COLO668 (cell line): Measurements from ENCODE around the gene FSIP2.
"Not testable (repeated sequence)": the region's sequence is repeated elsewhere in the genome, so short reads cannot be mapped to it uniquely, and the experiment has no call there.

ENCODE experiments used
- DNase-seq: peaks from one replicate; lab custom pipeline; 2025; ENCODE audit not compliant: unreplicated experiment; lab: John Stamatoyannopoulos, UW

The FSIP2 gene

DNA sequence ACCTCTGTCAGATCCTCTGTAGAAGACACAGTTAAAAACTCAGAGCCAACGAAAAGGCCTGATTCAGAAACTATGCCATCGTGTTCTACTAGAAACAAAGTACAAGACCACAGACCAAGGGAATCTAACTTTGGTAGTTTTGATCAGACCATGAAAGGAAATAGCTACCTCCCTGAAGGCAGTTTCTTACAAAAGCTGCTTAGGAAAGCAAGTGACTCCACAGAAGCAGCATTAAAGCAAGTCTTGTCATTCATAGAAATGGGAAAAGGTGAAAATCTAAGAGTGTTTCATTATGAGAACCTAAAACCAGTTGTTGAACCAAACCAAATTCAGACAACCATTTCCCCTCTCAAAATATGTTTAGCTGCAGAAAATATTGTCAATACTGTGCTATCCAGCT, 58.2 kb downstream of the FSIP2 start:
- DNase-seq: no peak

DNA sequence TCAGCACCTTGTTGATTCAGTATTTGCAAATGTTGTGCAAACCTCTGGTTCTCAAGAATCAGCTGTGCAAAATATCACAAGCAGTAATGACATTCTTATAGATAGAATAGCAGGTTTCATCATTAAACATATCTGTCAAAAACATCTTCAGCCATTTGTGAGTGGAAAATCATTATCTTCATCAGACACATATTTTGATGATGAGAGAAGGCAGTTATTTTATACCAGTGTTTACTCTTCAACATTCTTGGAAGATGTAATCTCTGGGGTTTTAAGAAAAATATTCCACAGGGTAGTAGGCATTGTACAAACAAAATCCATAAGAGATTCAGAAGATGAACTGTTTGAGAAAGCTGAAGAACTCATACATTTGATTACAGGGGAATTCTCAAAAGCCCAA, 64.3 kb downstream of the FSIP2 start:
- DNase-seq: no peak

DNA sequence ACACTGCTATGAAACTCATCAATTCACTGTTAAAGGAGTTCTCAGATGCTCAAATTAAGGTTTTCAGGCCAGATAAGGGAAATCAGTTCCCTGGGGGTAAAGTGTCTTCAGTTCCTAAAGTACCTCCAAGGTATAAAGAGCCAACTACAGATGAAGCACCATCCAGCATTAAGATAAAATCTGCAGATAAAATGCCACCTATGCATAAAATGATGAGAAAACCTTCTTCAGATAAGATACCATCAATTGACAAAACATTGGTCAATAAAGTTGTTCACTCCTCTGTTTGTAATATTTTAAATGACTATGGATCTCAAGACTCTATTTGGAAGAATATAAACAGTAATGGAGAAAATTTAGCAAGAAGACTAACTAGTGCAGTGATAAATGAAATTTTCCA, 68.2 kb downstream of the FSIP2 start:
- DNase-seq: no peak

DNA sequence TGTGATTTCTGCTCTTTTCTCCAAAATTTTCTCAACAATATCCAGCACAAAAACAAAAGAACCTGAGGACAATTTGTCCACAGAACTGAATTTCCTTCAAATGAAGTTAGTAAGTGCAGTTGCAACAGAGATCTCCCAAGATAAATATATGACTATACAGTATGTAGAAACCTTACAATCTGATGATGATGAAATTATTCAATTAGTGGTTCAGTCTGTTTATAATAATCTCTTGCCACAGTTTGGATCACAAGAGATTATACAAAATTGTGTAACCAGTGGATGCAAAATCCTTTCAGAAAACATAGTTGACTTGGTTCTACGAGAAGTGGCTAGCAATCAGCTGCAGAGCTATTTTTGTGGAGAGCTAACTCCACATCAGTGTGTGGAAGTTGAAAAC, 68.7 kb downstream of the FSIP2 start:
- no peak for DNase-seq

DNA sequence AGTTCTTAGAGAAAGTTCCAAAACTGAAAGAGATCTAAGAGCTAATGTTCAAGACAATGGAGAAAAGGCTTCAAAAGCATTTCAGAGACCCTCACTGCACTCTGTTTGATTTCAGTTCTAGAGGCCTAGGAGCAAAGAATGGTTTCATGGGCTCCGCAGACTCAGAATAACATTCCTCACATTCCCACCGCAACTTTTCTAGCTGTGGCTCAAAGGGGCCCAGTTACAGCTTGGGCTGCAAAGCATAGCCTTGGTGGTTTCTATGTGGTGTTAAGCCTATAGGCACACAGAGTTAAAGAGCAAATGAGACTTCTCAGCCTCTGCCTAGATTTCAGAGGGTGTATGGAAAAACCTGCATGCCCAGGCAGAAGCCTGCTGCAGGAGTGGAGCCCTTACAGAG, 73.0 kb downstream of the FSIP2 start:
- DNase-seq: no peak

DNA sequence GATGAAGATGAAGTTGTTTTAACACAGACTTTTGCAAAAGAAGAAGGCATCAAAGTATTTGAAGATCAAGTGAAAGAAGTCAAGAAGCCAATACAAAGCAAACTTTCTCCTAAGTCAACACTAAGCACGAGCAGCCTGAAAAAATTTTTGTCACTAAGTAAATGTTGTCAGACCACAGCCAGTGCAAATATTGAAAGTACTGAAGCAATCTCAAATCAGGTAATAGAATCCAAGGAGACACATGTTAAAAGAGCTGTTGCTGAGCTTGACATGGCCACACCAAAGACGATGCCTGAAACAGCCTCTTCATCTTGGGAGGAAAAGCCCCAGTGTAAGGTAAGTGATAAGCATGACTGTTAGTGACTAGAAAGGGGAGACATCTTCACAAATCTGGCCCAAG, 75.1 kb downstream of the FSIP2 start:
- no peak for DNase-seq

DNA sequence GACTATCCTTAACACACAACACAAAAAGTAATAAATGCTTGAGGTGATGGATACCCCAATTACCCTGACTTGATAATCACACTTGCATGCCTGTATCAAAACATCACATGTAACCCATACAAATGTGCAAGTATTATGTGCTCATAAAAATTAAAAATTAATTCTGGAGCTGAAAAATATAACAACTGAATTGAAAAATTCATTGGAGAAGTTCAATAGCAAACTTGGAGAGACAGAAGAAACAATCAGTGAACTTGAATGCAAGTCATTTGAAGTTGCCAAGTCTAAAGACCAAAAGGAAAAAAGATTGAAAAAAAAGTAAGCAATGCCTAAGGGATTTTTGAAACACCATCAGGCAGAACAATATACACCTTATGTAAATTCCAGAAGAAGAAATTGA, 79.4 kb downstream of the FSIP2 start:
- no peak for DNase-seq

DNA sequence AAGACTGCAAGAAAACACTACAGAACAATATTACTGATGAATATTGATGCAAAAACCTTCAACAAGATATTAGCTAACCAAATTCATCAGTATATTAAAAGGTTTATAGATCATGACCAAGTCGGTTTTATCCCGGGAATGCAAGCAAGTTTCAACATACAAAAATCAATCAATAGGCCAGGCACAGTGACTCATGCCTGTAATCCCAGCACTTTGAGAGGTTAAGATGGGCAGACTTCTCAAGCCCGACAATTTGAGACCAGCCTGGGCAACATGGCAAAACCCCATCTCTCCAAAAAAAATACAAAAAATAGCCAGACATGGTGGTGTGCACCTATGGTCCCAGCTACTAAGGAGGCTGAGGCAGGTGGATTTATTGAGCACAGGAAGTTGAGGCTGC, 82.9 kb downstream of the FSIP2 start:
- DNase-seq: no peak

DNA sequence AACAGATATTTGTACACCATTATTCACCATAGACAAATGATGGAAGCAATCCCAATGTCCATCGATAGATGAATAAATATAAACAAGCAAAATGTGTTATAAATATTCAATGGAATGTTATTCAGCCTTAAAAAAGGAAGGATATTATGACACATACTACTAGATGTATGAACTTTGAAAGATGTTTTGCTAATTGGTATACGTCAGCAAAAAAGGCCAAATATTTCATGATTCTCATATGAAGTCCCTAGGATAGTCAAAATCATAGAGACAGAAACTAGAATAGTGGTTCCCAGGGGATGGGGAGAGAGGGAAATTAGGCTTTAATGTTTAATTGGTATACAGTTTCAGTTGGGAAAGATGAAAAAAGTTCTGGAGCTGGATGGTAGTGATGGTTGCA, 85.2 kb downstream of the FSIP2 start:
- DNase-seq: no peak

DNA sequence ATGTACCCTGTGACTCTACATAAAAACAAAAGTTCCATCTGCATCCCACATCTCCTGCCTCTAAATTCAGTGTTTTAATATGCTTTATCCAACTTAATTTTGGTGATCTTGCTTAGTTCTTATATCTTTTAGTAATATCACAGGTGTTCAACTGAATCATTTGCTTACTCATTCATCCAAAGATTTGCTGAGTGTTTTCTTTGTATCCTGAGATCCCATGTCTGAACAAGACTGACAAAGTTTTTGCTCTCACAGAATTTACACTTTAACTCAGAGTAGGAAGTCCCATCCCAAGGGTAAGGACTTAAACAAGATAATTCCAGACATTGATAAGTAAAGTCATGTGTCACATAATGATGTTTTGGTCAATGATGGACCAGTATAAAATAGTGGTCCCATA, 87.0 kb downstream of the FSIP2 start:
- no peak for DNase-seq

DNA sequence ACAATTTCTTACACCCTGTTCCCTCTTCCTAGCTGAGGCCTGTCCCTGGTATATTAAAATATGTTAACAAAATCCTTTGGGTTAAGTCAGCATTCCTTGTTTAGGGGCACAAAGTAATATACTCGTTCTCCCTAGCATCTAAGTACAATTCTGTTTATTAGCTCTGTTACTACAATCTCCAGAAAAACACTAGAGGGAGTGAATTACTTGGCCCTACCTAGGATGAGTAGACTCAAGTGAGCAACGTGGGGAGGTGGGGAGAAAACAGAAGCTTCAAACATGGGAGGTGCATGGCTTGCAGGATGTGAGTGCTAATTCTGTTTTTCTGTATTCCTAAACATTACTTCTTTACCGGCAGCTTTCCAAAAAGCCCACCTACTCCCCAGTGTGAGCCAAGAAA, 89.7 kb downstream of the FSIP2 start:
- no peak for DNase-seq

DNA sequence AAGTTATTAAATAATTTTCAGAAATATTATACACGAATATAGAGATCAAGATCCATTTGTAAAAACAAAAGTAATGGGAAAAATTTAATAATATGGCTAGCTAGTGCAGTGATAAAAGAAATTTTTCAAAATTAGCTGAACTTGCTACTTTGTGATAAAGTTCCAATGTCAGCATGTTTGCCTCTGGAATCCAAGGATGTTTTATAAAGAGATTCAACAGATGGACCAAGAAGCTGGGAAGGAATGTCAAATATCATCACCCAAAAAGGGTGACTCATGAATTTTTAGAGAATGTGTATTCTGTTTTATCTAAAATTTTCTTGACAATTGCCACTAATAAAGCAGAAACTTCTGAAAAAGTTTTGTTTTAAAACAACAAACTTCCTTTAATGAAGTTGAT, 95.3 kb downstream of the FSIP2 start:
- no peak for DNase-seq

DNA sequence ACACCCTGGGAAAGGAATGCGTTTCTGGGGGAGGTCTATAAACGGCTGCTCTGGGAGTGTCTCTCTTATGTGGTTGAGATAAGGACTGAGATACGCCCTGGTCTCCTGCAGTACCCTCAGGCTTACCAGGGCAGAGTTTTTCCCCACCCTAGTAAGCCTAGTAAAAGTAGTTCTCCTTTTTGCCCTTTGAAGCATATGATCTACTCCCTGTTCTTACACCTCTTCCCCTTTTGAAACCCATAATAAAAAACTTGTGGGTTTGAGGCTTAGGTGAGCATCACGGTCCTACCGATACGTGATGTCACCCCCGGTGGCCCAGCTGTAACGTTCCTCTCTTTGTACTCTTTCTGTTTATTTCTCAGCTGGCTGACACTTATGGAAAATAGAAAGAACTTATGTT, 97.4 kb downstream of the FSIP2 start:
- no peak for DNase-seq

DNA sequence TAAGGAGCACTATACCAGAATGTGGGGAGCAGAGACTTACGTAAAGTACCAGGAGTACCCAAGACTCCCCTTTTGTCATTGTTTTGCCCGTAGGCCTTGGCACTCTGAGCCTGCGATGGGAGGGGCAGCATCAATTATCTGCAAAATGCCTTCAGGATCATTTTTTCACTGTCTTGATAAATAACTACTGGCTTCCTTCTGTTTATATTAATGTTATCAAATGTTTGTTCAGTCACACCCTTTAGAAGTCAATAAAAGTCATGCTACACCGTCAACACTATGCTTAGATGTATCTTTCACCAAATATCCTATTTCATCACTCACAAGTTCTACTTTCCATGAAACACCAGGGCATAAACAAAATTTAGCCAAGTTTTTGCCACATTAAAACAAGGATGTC, 116.3 kb downstream of the FSIP2 start:
- no peak for DNase-seq

DNA sequence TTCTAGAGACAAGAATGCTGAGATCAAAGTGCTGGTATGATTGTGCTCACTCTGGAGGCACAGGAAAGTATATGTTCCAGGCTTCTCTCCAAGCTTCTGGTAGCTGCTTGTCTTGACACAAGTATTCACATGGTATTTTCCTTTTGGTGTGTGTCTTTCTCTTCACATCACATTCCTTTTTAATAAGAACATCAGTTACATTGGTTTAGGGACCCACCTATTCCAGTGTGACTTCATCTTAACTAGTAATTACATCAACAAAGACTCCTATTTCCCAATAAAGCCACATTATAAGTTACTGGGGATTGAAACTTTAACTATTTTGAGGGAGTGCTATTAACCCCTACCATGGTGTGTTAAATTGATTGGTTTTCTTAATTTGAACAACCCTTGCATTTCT, 119.1 kb downstream of the FSIP2 start:
- DNase-seq: no peak

DNA sequence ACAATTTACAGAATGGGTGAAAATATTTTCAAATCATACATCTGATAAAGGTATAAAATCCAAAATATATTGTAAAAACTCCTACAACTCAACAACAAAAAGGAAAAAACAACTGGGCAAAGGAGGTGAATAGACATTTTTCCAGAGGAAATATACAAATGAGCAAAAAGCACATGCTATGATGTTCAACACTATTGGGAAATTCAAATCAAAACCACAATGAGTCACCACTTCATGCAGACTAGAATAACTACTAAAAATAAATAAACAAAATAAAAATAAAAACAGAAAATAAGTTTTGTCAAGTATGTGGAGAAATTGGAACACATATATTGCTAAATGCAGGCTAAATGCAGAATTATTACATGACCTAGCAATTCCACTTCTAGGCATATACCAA, 120.9 kb downstream of the FSIP2 start:
- no peak for DNase-seq

DNA sequence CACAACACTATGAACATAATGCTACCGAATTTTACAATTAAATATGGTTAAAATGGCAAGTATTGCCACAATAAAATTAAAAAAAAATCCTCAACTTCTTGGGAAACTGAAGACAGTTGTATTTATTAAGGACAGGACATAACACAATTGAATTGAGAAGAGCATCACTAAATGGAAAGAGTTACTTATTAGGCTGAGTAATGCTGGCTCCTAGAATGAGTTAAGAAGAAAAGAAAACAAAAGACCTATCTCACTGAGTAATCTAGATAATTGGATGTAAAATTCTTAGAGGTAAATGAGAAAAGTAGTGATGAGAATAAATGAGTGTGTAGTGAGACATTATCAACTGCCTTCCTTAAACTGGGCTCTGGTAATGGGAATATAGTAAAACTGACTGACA, 121.7 kb downstream of the FSIP2 start:
- no peak for DNase-seq

DNA sequence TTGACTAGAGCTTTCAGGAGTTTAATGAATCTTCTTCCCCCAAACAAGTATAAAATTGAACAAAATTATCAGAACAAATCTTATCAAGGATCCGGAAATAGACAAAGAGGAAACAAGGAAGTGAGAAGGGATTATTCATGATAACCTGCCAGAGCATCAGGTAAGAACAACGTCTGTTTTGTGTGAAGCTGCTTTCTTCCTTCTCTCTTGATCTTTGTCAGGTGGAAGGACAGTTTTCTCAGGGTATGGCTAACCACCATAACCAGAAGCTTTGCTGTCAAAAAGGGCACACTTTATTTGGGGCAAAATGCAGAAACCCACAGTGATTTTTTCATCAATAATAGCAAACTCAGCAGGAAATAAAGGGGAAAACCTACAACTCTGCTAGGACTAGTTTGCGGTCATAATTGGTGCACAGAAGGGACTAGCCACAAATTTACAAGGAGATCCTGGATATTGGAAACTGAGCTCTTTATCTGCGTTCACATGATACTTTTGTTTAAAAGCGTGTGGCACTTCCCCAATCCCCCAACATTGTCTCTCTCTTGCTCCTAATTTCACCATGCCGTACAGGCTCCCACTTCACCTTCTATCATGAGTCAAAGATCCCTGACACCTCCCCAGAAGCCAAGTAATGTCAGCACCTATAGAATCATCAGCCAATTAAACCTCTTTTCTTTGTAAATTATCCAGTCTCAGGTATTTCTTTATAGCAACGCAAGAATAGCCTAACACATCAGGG, 124.2 kb downstream of the FSIP2 start:
- DNase-seq: no peak

DNA sequence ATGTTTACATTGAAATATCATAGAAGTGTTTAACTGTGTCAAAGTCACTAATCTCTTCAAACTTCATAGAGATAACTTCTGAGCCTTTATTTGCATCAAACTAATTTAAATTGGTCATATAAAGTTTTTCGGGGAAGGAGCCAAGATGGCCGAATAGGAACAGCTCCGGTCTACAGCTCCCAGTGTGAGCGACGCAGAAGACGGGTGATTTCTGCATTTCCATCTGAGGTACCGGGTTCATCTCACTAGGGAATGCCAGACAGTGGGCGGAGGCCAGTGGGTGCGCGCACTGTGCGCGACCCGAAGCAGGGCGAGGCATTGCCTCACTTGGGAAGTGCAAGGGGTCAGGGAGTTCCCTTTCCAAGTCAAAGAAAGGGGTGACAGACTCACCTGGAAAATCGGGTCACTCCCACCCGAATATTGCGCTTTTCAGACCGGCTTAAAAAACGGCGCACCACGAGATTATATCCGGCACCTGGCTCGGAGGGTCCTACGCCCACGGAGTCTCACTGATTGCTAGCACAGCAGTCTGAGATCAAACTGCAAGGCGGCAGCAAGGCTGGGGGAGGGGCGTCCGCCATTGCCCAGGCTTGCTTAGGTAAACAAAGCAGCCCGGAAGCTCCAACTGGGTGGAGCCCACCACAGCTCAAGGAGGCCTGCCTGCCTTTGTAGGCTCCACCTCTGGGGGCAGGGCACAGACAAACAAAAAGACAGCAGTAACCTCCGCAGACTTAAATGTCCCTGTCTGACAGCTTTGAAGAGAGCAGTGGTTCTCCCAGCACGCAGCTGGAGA, 126.1 kb downstream of the FSIP2 start:
- DNase-seq: not testable (repeated sequence)

DNA sequence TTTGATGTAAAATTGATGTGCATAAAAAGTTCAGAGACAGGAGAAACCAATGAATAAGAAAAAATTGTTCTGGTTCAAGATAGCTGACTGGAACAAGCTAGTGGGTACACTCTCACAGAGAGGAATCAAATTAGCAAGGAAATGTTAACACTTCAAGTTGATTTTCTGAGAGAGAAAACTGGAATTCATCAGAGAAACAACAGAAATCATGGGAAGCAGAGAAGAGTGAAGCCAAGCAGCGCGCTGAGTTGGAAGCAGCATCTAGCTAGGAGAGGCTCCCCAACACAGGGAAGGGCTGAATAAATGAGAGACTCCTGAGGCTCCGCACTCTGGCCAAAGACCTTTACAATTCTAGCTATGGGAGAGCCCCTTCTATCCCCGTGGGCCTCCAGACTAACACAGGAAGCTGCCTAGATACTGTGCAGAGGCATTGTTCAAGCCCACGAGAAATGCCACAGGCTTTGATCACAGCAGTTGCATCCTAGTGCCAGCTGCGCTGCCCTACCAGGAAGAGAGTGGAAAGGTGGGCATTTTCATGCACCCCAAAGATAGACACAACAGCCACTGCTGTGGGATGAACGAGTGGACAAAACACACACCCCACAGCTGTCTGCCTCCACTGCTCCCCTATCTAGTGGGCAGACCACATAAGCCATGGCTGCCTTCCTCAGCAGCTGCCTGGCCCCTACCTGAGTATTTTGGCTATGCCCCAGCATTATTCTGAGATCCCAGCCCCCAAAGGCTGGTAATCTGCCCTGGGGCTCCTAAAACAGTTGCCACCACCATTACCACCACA, 136.7 kb downstream of the FSIP2 start:
- DNase-seq: no peak

DNA sequence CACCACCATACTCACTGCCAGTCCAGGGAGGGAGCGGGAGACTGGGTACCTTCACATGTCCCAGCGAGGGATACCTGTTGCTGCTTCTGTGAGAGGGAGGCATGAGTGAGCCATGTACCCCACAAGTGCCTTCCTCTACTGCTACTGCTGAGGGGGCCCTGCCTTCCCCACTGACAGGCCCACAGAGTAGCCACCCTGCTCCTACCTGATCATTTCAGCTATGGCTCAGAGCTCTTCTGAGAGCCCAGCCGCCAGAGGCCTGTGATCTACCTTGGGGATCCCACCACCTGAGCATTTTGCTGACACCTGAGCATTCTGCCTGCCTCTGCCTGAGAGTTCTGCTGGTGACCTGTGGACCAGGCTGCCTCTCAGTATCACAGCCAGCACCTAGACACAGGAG, 137.6 kb downstream of the FSIP2 start:
- no peak for DNase-seq

DNA sequence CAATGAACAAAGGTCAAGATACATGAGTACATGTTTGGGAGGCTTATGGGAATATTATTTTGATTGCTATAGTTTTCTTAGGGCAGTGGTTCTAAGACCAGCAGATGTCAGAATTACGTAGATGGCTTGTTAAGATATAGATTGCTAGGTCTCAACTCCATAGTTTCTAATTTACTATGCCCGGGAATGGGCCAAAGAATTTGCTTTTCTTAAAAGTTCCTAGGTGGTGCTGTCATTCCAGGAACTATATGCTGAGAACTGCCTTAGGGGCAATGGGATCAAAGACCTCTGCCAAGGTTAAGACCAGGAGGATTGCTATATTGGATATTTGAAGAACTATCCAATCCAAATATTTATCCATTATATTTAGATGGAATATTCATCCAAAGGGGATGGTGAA, 141.8 kb downstream of the FSIP2 start:
- DNase-seq: no peak
